Body of pancreas (tissue), 4 donors: ENCODE measurements around the gene IRF7.

Experiments used
- POLR2A ChIP-seq, 3 donors: fragments of 450-650 bp; IDR thresholded peaks; one replicate each; pipeline ENCODE4 v1.6.1; 2016; ENCODE audit warnings: antibody characterized with exemption in 3 of 3, mild to moderate bottlenecking in 2 of 3
- TF ChIP-seq, protein P1 (sequence below), 7 experiments: fragments of 450-650 bp in 4 of 7; fragments of 200-600 bp in 3 of 7; sonication (generic) in 3 of 7; IDR thresholded peaks; one replicate each; pipeline ENCODE4 v1.5.1; 2016 to 2019; ENCODE audit warnings: antibody characterized with exemption in 7 of 7

DNA sequence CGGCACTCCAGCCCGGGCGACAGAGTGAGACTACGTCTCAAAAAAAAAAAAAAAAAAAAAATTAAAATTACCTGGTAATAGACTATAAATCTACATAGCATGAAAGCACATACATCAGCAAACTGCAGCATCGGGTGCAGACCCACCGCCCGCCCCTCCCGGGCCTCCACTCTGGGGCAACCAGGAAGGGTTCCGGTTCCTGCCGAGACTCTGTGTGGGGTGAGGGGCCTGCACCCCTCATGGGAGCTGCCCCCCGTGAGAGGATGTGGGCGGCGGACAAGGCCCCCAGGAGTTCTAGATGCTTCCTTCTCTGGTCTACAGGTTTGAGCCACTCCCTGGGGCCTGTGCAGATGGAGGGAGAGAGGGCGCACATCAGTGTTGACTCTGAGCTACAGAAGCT, 30.5 kb upstream of the IRF7 start:
- no peak for TF ChIP-seq POLR2A (IDR thresholded peaks at IDR 0.05)
- TF ChIP-seq, protein P1, sequence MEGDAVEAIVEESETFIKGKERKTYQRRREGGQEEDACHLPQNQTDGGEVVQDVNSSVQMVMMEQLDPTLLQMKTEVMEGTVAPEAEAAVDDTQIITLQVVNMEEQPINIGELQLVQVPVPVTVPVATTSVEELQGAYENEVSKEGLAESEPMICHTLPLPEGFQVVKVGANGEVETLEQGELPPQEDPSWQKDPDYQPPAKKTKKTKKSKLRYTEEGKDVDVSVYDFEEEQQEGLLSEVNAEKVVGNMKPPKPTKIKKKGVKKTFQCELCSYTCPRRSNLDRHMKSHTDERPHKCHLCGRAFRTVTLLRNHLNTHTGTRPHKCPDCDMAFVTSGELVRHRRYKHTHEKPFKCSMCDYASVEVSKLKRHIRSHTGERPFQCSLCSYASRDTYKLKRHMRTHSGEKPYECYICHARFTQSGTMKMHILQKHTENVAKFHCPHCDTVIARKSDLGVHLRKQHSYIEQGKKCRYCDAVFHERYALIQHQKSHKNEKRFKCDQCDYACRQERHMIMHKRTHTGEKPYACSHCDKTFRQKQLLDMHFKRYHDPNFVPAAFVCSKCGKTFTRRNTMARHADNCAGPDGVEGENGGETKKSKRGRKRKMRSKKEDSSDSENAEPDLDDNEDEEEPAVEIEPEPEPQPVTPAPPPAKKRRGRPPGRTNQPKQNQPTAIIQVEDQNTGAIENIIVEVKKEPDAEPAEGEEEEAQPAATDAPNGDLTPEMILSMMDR (IDR thresholded peaks at IDR 0.05) = no peak
